Measurements from ENCODE around the gene DISP2. TPM values are rescaled to one million over a fixed set of nuclear protein-coding genes. Genes with fewer than 3 reads are reported as not detected.

Gene DISP2
- total RNA-seq, 1 experiment from 2014 or later: 0.62 TPM

DNA sequence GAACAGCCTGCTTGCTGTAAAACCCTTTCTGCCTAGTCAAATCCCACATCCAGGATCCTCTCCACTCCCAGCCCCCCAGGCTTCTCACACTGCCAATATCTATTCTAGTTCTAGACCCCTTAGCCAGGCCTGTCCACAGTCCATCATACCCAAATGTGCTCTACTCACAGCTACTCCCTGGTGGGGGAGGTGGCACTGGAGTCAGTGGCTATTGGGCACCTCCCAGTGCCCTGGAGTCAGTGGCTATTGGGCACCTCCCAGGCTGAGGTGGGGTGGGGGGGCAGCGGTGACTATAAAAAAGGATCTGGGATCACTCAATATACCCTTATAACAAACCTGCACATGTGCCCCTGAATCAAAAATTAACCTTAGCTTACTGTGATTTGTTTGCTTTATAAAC, 773 bp upstream of the DISP2 start:
- Histone ChIP-seq H3K9me3 (ENCODE audit: low read depth, low read length, poor library complexity, severe bottlenecking) (no peaks in the 10 kb centered on the region), H3K4me3 (ENCODE audit: low read depth, low read length, poor library complexity, severe bottlenecking) (peak overlapping the region; percentile 53), H3K4me1 (ENCODE audit: insufficient read depth, low read length, poor library complexity, severe bottlenecking) (peaks cover 22% of the 10 kb centered on the region), H3K27me3 (replicated peaks; ENCODE audit: insufficient read depth, low read depth, low read length, poor library complexity) (no peaks in the 10 kb centered on the region), H3K36me3 (ENCODE audit: insufficient read depth, low read length, poor library complexity, severe bottlenecking) (no peaks in the 10 kb centered on the region), H3K27ac (ENCODE audit: low read depth, low read length, poor library complexity, severe bottlenecking) (no peak overlapping the region)
- TF ChIP-seq EZH2 (IDR thresholded peaks at IDR 0.05; ENCODE audit: borderline replicate concordance, low read depth, low read length, poor library complexity, severe bottlenecking): no peak
- TF ChIP-seq, protein P1, sequence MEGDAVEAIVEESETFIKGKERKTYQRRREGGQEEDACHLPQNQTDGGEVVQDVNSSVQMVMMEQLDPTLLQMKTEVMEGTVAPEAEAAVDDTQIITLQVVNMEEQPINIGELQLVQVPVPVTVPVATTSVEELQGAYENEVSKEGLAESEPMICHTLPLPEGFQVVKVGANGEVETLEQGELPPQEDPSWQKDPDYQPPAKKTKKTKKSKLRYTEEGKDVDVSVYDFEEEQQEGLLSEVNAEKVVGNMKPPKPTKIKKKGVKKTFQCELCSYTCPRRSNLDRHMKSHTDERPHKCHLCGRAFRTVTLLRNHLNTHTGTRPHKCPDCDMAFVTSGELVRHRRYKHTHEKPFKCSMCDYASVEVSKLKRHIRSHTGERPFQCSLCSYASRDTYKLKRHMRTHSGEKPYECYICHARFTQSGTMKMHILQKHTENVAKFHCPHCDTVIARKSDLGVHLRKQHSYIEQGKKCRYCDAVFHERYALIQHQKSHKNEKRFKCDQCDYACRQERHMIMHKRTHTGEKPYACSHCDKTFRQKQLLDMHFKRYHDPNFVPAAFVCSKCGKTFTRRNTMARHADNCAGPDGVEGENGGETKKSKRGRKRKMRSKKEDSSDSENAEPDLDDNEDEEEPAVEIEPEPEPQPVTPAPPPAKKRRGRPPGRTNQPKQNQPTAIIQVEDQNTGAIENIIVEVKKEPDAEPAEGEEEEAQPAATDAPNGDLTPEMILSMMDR (conservative IDR thresholded peaks at IDR 0.05; ENCODE audit: low read depth, low read length): no peak
- intact Hi-C loops (cut with micrococcal nuclease; ENCODE audit: unreplicated experiment): no loop called here
- ChIA-PET POLR2A (ENCODE audit: low non-redundant PET) (interaction anchor here (0.6 kb wide), 1 partner anchor 47 kb away, joined by 6 read pairs; no protein-coding TSS in a partner anchor), CTCF (interaction anchor here (2.3 kb wide), 1 partner anchor 13 kb away, joined by 9 read pairs; no protein-coding TSS in a partner anchor)
- no TSS peak for BruUV-seq (replicated peaks)
- DNase-seq (ENCODE audit: low spot score): no peak

DNA sequence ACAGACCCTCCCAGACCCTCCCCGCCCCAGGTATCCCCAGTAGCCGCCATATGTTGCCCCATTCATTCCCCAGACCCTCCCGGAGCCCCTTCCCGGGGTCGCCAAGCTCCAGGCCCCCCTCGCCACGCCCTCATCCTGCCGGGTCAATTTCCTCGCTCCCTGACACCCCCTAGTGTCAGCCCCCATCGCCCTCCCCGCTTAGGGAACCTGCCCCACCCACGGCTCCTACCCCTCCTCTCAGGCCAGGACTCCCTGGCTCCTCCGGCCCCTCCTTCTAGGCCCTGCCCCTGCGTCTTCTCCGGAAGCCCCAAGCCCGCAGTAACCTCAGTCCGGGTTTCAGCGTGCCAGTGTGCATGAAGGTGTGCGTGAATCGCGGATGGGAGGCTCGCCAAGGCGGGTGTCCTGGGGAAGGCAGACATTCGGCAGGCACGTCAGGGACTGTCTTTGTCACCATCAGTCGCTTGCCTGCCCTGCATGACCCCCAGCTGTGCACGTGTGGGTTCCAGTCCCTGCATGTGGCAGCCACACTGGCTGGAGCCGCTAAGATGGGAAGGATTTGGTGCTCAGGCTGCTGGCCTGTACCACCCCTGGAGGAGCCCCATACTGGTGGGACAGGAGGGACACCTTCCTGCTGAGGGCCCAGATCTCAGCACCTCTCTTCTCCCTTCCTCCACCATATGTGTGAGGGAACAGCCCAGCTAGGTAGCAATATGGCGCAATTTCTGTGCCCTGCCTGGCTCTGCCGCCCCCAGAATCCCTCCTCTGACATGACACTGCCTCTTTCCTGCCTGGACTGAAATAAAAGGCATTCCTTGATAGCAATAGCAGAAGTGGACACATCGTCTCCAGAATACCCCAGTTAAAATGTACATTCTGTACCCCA, 693 bp downstream of the DISP2 start:
- no TSS peak for BruUV-seq (replicated peaks)

DNA sequence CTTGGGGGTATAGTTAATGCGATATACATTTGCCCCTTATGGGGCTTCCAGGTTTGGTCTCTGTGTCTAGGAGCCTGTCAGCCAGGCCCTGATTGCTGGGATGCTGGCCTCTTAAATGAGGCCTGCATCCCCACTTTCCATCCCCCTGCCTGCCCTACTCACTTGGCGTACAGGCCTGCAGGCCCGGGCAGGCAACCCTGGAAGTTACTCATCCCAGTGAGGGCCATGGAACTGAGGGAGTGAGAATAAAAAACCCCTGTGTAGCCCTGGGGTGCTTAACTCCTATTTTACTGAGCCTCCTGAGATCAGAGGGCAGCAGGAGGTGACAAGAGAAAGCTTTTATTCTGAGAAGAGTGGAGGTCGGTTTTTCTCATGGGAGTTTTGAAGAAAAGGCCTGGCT, 2.0 kb downstream of the DISP2 start:
- Histone ChIP-seq H3K4me3 (ENCODE audit: low read depth, low read length, poor library complexity, severe bottlenecking) (no peak overlapping the region), H3K36me3 (ENCODE audit: insufficient read depth, low read length, poor library complexity, severe bottlenecking) (no peaks in the 10 kb centered on the region), H3K27ac (ENCODE audit: low read depth, low read length, poor library complexity, severe bottlenecking) (no peak overlapping the region), H3K27me3 (replicated peaks; ENCODE audit: insufficient read depth, low read depth, low read length, poor library complexity) (no peaks in the 10 kb centered on the region), H3K4me1 (ENCODE audit: insufficient read depth, low read length, poor library complexity, severe bottlenecking) (peaks cover 12% of the 10 kb centered on the region), H3K9me3 (ENCODE audit: low read depth, low read length, poor library complexity, severe bottlenecking) (no peaks in the 10 kb centered on the region)
- CTCF ChIA-PET: no interaction called here
- POLR2A ChIA-PET (ENCODE audit: low non-redundant PET): no interaction called here
- intact Hi-C loops (cut with micrococcal nuclease; ENCODE audit: unreplicated experiment): no loop called here
- DNase-seq (ENCODE audit: low spot score): no peak
- no peak for TF ChIP-seq EZH2 (IDR thresholded peaks at IDR 0.05; ENCODE audit: borderline replicate concordance, low read depth, low read length, poor library complexity, severe bottlenecking)
- TF ChIP-seq, protein P1 (conservative IDR thresholded peaks at IDR 0.05; ENCODE audit: low read depth, low read length): no peak
- no TSS peak for BruUV-seq (replicated peaks)

More for the DNA sequence above, 693 bp downstream of the DISP2 start:
- Histone ChIP-seq H3K27ac (ENCODE audit: low read depth, low read length, poor library complexity, severe bottlenecking) (no peak overlapping the region), H3K36me3 (ENCODE audit: insufficient read depth, low read length, poor library complexity, severe bottlenecking) (no peaks in the 10 kb centered on the region), H3K4me1 (ENCODE audit: insufficient read depth, low read length, poor library complexity, severe bottlenecking) (peaks cover 22% of the 10 kb centered on the region), H3K9me3 (ENCODE audit: low read depth, low read length, poor library complexity, severe bottlenecking) (no peaks in the 10 kb centered on the region), H3K27me3 (replicated peaks; ENCODE audit: insufficient read depth, low read depth, low read length, poor library complexity) (no peaks in the 10 kb centered on the region), H3K4me3 (ENCODE audit: low read depth, low read length, poor library complexity, severe bottlenecking) (peak overlapping the region; percentile 53)
- ChIA-PET CTCF (interaction anchor here (2.3 kb wide), 1 partner anchor 14 kb away, joined by 9 read pairs; no protein-coding TSS in a partner anchor), POLR2A (ENCODE audit: low non-redundant PET) (no interaction called here)
- TF ChIP-seq, protein P1 (conservative IDR thresholded peaks at IDR 0.05; ENCODE audit: low read depth, low read length): 0 out of 2 replicates have a peak, but pooled peaks have one; percentile 20
- TF ChIP-seq EZH2 (IDR thresholded peaks at IDR 0.05; ENCODE audit: borderline replicate concordance, low read depth, low read length, poor library complexity, severe bottlenecking): no peak
- DNase-seq (ENCODE audit: low spot score): no peak
- intact Hi-C loops (cut with micrococcal nuclease; ENCODE audit: unreplicated experiment): no loop called here

All from A673 (cell line).